SK-N-SH (cell line): Measurements from ENCODE around the gene CRYBG3. TPM values are rescaled to one million over a fixed set of nuclear protein-coding genes. Genes with fewer than 3 reads are reported as not detected.

Experiments
- CTCF ChIA-PET: fragments of 300-600, 350-600 bp; formaldehyde crosslinking; extraction: SDS; loops from one replicate; lab custom pipeline; 2021; lab: Yijun Ruan, JAX
- POLR2A ChIA-PET: fragments of 350-600 bp; sonication (Branson Sonifier 250); formaldehyde crosslinking; extraction: SDS; loops from one replicate; lab custom pipeline; 2020; ENCODE audit warnings: antibody characterized with exemption, inconsistent platforms; lab: Yijun Ruan, JAX
- DNase-seq: peaks from one replicate; pipeline ENCODE4 v3.0.0; 2012
- H2AFZ ChIP-seq: fragments of 200-600 bp; sonication (generic); 2 replicates; pipeline ENCODE4 v1.8.1; 2016; ENCODE audit warnings: antibody characterized with exemption, mild to moderate bottlenecking, low read depth
- H3F3A ChIP-seq: fragments of 200-600 bp; sonication (generic); replicated peaks from 2 replicates; pipeline ENCODE3; 2016; ENCODE audit warnings: antibody characterized with exemption, mild to moderate bottlenecking; ENCODE audit not compliant: insufficient read depth
- H3K27ac ChIP-seq, 2 experiments: fragments of 200-500 bp in 1 of 2; fragments of 200-600 bp in 1 of 2; sonication (Bioruptor generic) in 1 of 2; sonication (generic), shearing (Covaris generic) in 1 of 2; 2 replicates each; pipeline versions ENCODE4 v1.5.1 to v1.6.1; 2014 to 2016; ENCODE audit warnings: low read depth in 2 of 2, inconsistent platforms in 1 of 2, low read length in 1 of 2, mild to moderate bottlenecking in 1 of 2, mixed read lengths in 1 of 2
- H3K27me3 ChIP-seq: fragments of 200-600 bp; sonication (generic), shearing (Covaris generic); 2 replicates; pipeline ENCODE4 v1.6.1; 2016; ENCODE audit warnings: mixed run types; ENCODE audit not compliant: insufficient read depth
- H3K36me3 ChIP-seq, 2 experiments: fragments of 200-500 bp in 1 of 2; fragments of 200-600 bp in 1 of 2; sonication (Bioruptor generic) in 1 of 2; sonication (generic) in 1 of 2; replicated peaks in 1 of 2; 2 replicates each; pipeline versions ENCODE3 to v1.5.1; 2014 to 2016; ENCODE audit warnings: low read length in 1 of 2, mild to moderate bottlenecking in 1 of 2; ENCODE audit not compliant: insufficient read depth in 2 of 2, control insufficient read depth in 1 of 2
- H3K4me1 ChIP-seq, 2 experiments: fragments of 200-500 bp in 1 of 2; fragments of 200-600 bp in 1 of 2; sonication (Bioruptor generic) in 1 of 2; sonication (generic), shearing (Covaris generic) in 1 of 2; 2 replicates each; pipeline versions ENCODE4 v1.5.1 to v1.6.1; 2014 to 2016; ENCODE audit warnings: low read depth in 1 of 2, low read length in 1 of 2, mixed run types in 1 of 2; ENCODE audit not compliant: insufficient read depth in 2 of 2, control insufficient read depth in 1 of 2
- H3K4me2 ChIP-seq: fragments of 200-600 bp; sonication (generic), shearing (Covaris generic); 2 replicates; pipeline ENCODE4 v1.6.1; 2017; ENCODE audit warnings: mixed run types
- H3K4me3 ChIP-seq, 2 experiments: fragments of 200-500 bp in 1 of 2; fragments of 200-600 bp in 1 of 2; sonication (Bioruptor generic) in 1 of 2; sonication (generic), shearing (Covaris generic) in 1 of 2; 2 replicates each; pipeline versions ENCODE4 v1.5.1 to v1.8.1; 2014 to 2016; ENCODE audit warnings: low read depth in 2 of 2, inconsistent platforms in 1 of 2, low read length in 1 of 2, mild to moderate bottlenecking in 1 of 2, mixed read lengths in 1 of 2, moderate library complexity in 1 of 2
- H3K79me2 ChIP-seq: fragments of 200-600 bp; sonication (generic); 2 replicates; pipeline ENCODE4 v1.8.1; 2017; ENCODE audit warnings: mild to moderate bottlenecking; ENCODE audit not compliant: insufficient read depth
- H3K9ac ChIP-seq: fragments of 200-600 bp; sonication (generic); 2 replicates; pipeline ENCODE4 v1.6.1; 2017; ENCODE audit warnings: mixed run types
- H3K9me2 ChIP-seq: fragments of 200-600 bp; sonication (generic); 2 replicates; pipeline ENCODE4 v1.6.1; 2017; ENCODE audit warnings: mixed run types
- H3K9me3 ChIP-seq: fragments of 200-600 bp; sonication (generic); 2 replicates; pipeline ENCODE4 v1.6.1; 2017; ENCODE audit warnings: mixed run types, mild to moderate bottlenecking, moderate library complexity
- H4K20me1 ChIP-seq: fragments of 200-600 bp; sonication (generic); 2 replicates; pipeline ENCODE4 v1.6.1; 2017; ENCODE audit warnings: mild to moderate bottlenecking, mixed run types; ENCODE audit not compliant: insufficient read depth
- CHD2 ChIP-seq: fragments of 150-350 bp; IDR thresholded peaks from 2 replicates; pipeline ENCODE4 v1.6.1; 2018; ENCODE audit warnings: low read length; ENCODE audit not compliant: partially characterized antibody
- EP300 ChIP-seq, 2 experiments: IDR thresholded peaks; 2 replicates each; pipeline versions ENCODE4 v1.4.0 to v1.6.1; 2012; ENCODE audit warnings: borderline replicate concordance in 1 of 2, low read depth in 1 of 2, low read length in 1 of 2
- FOSL2 ChIP-seq: IDR thresholded peaks from 2 replicates; pipeline ENCODE4 v1.4.0; 2012; ENCODE audit warnings: low read depth, mild to moderate bottlenecking, moderate library complexity, borderline replicate concordance
- GABPA ChIP-seq: IDR thresholded peaks from 2 replicates; pipeline ENCODE4 v1.4.0; 2012; ENCODE audit warnings: low read depth, mild to moderate bottlenecking
- GATA2 ChIP-seq: sonication (generic); formaldehyde crosslinking; IDR thresholded peaks from 2 replicates; pipeline ENCODE4 v1.5.0; 2020; ENCODE audit warnings: mild to moderate bottlenecking, missing genetic modification reagents
- RCOR1 ChIP-seq: fragments of 150-350 bp; IDR thresholded peaks from 2 replicates; pipeline ENCODE4 v1.6.1; 2017; ENCODE audit warnings: antibody characterized with exemption, low read length
- RFX5 ChIP-seq: IDR thresholded peaks from 2 replicates; pipeline ENCODE4 v1.6.1; 2012; ENCODE audit warnings: mild to moderate bottlenecking, improper control_type of control experiment, low read length
- RXRA ChIP-seq: IDR thresholded peaks from 2 replicates; pipeline ENCODE4 v1.4.0; 2012; ENCODE audit warnings: low read depth, mild to moderate bottlenecking, borderline replicate concordance
- SIN3A ChIP-seq: IDR thresholded peaks from 2 replicates; pipeline ENCODE4 v1.6.1; 2012; ENCODE audit warnings: low read depth, mild to moderate bottlenecking, low read length, moderate library complexity, borderline replicate concordance
- TAF1 ChIP-seq: IDR thresholded peaks from 2 replicates; pipeline ENCODE4 v1.6.1; 2012; ENCODE audit warnings: low read depth, mild to moderate bottlenecking, low read length, moderate library complexity, borderline replicate concordance
- TCF12 ChIP-seq: IDR thresholded peaks from 2 replicates; pipeline ENCODE4 v1.4.0; 2012
- TEAD4 ChIP-seq: IDR thresholded peaks from 2 replicates; pipeline ENCODE4 v1.4.0; 2012; ENCODE audit warnings: mild to moderate bottlenecking, borderline replicate concordance; ENCODE audit not compliant: insufficient read depth
- YY1 ChIP-seq: IDR thresholded peaks from 2 replicates; pipeline ENCODE4 v1.4.0; 2012; ENCODE audit warnings: low read depth, mild to moderate bottlenecking
- WGBS: methylation state at CpG from one replicate; pipeline ENCODE4 v1.1.6; 2017; ENCODE audit warnings: low lambda C conversion rate; 5-methylcytosine and 5-hydroxymethylcytosine counted together
- polyA plus RNA-seq, 3 experiments: library from polyadenylated mRNA; depleted of rRNA; stranded (reverse); fragments of >200 nt; gene quantifications; 2 replicates each; pipeline ENCODE4 v1.2.3, GENCODE V29; 2012
- TF ChIP-seq, protein P1 (sequence below): fragments of 150-350 bp; IDR thresholded peaks from 2 replicates; pipeline ENCODE4 v1.6.1; 2017; ENCODE audit warnings: antibody characterized with exemption, low read length, low read depth, borderline replicate concordance
- TF ChIP-seq, protein P2 (sequence below): IDR thresholded peaks from 2 replicates; pipeline ENCODE4 v1.6.1; 2012; ENCODE audit warnings: mild to moderate bottlenecking, low read depth, low read length, moderate library complexity
- TF ChIP-seq, protein P3 (sequence below): IDR thresholded peaks from 2 replicates; pipeline ENCODE4 v1.4.0; 2012; ENCODE audit warnings: low read depth, borderline replicate concordance

The CRYBG3 gene
- polyA plus RNA-seq, 1 of the 3 experiments (the other 2 are of a cell fraction) = 2.4 TPM

DNA sequence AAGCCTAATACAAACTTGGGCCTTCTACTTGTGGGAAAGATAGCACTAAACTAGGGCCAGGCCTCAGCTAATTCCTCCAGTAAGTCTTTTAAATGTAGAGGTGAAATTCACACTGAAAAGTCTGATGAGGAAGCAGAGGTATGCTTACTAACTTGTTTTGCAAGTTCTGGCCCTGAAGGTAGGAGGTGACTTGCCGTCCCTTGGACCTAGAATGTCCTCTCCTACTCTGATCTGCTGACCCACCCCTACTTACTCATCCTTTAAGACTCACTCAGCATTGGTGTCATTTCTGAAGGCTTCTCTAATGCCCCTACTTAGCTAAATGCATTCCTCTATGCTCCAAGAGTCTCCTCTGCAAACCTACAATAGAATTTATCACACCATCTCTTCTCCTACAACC is 131.1 kb downstream of the CRYBG3 start:
- DNase-seq = no peak
- H3K9me2 ChIP-seq = no peaks in the 10 kb centered on the region
- peaks cover 39 to 75% of the 10 kb centered on the region in 2 experiments for H3K36me3 ChIP-seq
- H3K9ac ChIP-seq = no peak overlapping the region
- H3F3A ChIP-seq = no peaks in the 10 kb centered on the region
- H2AFZ ChIP-seq = no peak overlapping the region
- POLR2A ChIA-PET = no interaction called here
- WGBS = 92% methylated on average over 1 of the region's 1 CpG
- H3K9me3 ChIP-seq = no peaks in the 10 kb centered on the region
- no peaks in the 10 kb centered on the region for H4K20me1 ChIP-seq
- CTCF ChIA-PET = interaction anchor here (0.9 to 1.1 kb wide), 2 partner anchors 12 to 87 kb away, joined by 3 read pairs; no protein-coding TSS in a partner anchor
- no peak overlapping the region for H3K4me3 ChIP-seq
- H3K27ac ChIP-seq = no peak overlapping the region
- H3K4me1 ChIP-seq = no peaks in the 10 kb centered on the region; a peak in 1 of 4 replicates
- H3K79me2 ChIP-seq = no peaks in the 10 kb centered on the region
- H3K27me3 ChIP-seq = no peaks in the 10 kb centered on the region
- no peak overlapping the region for H3K4me2 ChIP-seq
- no peak for TF ChIP-seq CHD2
- TF ChIP-seq, protein P1, sequence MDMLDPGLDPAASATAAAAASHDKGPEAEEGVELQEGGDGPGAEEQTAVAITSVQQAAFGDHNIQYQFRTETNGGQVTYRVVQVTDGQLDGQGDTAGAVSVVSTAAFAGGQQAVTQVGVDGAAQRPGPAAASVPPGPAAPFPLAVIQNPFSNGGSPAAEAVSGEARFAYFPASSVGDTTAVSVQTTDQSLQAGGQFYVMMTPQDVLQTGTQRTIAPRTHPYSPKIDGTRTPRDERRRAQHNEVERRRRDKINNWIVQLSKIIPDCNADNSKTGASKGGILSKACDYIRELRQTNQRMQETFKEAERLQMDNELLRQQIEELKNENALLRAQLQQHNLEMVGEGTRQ = no peak
- TF ChIP-seq RFX5 = no peak
- TF ChIP-seq RXRA = no peak
- TF ChIP-seq GABPA = no peak
- no peak for TF ChIP-seq TEAD4
- TF ChIP-seq SIN3A = no peak
- TF ChIP-seq, protein P2, sequence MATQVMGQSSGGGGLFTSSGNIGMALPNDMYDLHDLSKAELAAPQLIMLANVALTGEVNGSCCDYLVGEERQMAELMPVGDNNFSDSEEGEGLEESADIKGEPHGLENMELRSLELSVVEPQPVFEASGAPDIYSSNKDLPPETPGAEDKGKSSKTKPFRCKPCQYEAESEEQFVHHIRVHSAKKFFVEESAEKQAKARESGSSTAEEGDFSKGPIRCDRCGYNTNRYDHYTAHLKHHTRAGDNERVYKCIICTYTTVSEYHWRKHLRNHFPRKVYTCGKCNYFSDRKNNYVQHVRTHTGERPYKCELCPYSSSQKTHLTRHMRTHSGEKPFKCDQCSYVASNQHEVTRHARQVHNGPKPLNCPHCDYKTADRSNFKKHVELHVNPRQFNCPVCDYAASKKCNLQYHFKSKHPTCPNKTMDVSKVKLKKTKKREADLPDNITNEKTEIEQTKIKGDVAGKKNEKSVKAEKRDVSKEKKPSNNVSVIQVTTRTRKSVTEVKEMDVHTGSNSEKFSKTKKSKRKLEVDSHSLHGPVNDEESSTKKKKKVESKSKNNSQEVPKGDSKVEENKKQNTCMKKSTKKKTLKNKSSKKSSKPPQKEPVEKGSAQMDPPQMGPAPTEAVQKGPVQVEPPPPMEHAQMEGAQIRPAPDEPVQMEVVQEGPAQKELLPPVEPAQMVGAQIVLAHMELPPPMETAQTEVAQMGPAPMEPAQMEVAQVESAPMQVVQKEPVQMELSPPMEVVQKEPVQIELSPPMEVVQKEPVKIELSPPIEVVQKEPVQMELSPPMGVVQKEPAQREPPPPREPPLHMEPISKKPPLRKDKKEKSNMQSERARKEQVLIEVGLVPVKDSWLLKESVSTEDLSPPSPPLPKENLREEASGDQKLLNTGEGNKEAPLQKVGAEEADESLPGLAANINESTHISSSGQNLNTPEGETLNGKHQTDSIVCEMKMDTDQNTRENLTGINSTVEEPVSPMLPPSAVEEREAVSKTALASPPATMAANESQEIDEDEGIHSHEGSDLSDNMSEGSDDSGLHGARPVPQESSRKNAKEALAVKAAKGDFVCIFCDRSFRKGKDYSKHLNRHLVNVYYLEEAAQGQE = no peak
- TF ChIP-seq TAF1 = no peak
- TF ChIP-seq, protein P3, sequence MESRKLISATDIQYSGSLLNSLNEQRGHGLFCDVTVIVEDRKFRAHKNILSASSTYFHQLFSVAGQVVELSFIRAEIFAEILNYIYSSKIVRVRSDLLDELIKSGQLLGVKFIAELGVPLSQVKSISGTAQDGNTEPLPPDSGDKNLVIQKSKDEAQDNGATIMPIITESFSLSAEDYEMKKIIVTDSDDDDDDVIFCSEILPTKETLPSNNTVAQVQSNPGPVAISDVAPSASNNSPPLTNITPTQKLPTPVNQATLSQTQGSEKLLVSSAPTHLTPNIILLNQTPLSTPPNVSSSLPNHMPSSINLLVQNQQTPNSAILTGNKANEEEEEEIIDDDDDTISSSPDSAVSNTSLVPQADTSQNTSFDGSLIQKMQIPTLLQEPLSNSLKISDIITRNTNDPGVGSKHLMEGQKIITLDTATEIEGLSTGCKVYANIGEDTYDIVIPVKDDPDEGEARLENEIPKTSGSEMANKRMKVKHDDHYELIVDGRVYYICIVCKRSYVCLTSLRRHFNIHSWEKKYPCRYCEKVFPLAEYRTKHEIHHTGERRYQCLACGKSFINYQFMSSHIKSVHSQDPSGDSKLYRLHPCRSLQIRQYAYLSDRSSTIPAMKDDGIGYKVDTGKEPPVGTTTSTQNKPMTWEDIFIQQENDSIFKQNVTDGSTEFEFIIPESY = no peak
- TF ChIP-seq YY1 = no peak
- TF ChIP-seq FOSL2 = no peak
- TF ChIP-seq EP300 (IDR thresholded peaks at IDR 0.05; ENCODE audit: borderline replicate concordance in 1 of 2, low read depth in 1 of 2, low read length in 1 of 2) = no peak
- TF ChIP-seq TCF12 = no peak
- TF ChIP-seq GATA2 = no peak
- TF ChIP-seq RCOR1 = no peak
